HUES48 (cell line): ENCODE measurements around the gene FBXL7.

Source experiments
- H3K27ac ChIP-seq: one replicate; pipeline ENCODE4 v1.7.0; 2013; ENCODE audit warnings: low read depth, low read length, inconsistent platforms
- H3K27me3 ChIP-seq: 2 replicates; pipeline ENCODE4 v1.6.1; 2013; ENCODE audit warnings: mild to moderate bottlenecking, low read length; ENCODE audit not compliant: control insufficient read depth, insufficient read depth
- H3K36me3 ChIP-seq: 2 replicates; pipeline ENCODE4 v1.6.1; 2013; ENCODE audit warnings: low read length; ENCODE audit not compliant: control insufficient read depth, insufficient read depth
- H3K4me1 ChIP-seq: 2 replicates; pipeline ENCODE4 v1.6.1; 2013; ENCODE audit warnings: mild to moderate bottlenecking, low read length; ENCODE audit not compliant: control insufficient read depth, insufficient read depth
- H3K4me3 ChIP-seq: 2 replicates; pipeline ENCODE4 v1.5.1; 2013; ENCODE audit warnings: mild to moderate bottlenecking, low read depth, low read length
- H3K9ac ChIP-seq: 2 replicates; pipeline ENCODE4 v1.6.1; 2013; ENCODE audit warnings: mild to moderate bottlenecking, low read depth, low read length, moderate library complexity
- H3K9me3 ChIP-seq: 2 replicates; pipeline ENCODE4 v1.6.1; 2013; ENCODE audit warnings: low read length; ENCODE audit not compliant: control insufficient read depth, insufficient read depth

Gene FBXL7

GRCh38 chr5:15635289-15635616, 135.3 kb downstream of the FBXL7 start:
- H3K36me3 ChIP-seq = no peaks in the 10 kb centered on the region
- no peaks in the 10 kb centered on the region for H3K27me3 ChIP-seq
- H3K4me1 ChIP-seq = no peaks in the 10 kb centered on the region
- no peak overlapping the region for H3K27ac ChIP-seq
- no peak overlapping the region for H3K9ac ChIP-seq
- H3K4me3 ChIP-seq = no peak overlapping the region
- H3K9me3 ChIP-seq = no peaks in the 10 kb centered on the region

GRCh38 chr5:15637345-15637744, 137.4 kb downstream of the FBXL7 start:
- H3K4me3 ChIP-seq = no peak overlapping the region
- no peaks in the 10 kb centered on the region for H3K36me3 ChIP-seq
- no peak overlapping the region for H3K27ac ChIP-seq
- H3K27me3 ChIP-seq = no peaks in the 10 kb centered on the region
- no peaks in the 10 kb centered on the region for H3K9me3 ChIP-seq
- H3K4me1 ChIP-seq = no peaks in the 10 kb centered on the region
- H3K9ac ChIP-seq = no peak overlapping the region

- H3K36me3 ChIP-seq = no peaks in the 10 kb centered on the region
- no peaks in the 10 kb centered on the region for H3K9me3 ChIP-seq
- H3K9ac ChIP-seq = no peak overlapping the region
- H3K4me1 ChIP-seq = no peaks in the 10 kb centered on the region
- H3K27ac ChIP-seq = no peak overlapping the region
- no peaks in the 10 kb centered on the region for H3K27me3 ChIP-seq
- no peak overlapping the region for H3K4me3 ChIP-seq
Measured at GRCh38 chr5:15637886-15638285, 137.9 kb downstream of the FBXL7 start.

GRCh38 chr5:15638296-15638695, 138.3 kb downstream of the FBXL7 start:
- H3K27ac ChIP-seq = no peak overlapping the region

GRCh38 chr5:15639288-15639687, 139.3 kb downstream of the FBXL7 start:
- Histone ChIP-seq H3K4me1 (peaks cover under 1% of the 10 kb centered on the region; the same call in 1 of the 2 replicates), H3K9ac (no peak overlapping the region), H3K9me3 (no peaks in the 10 kb centered on the region), H3K4me3 (no peak overlapping the region), H3K27ac (no peak overlapping the region), H3K36me3 (no peaks in the 10 kb centered on the region), H3K27me3 (no peaks in the 10 kb centered on the region)

More at GRCh38 chr5:15638296-15638695, 138.3 kb downstream of the FBXL7 start:
- Histone ChIP-seq H3K36me3 (no peaks in the 10 kb centered on the region), H3K4me3 (no peak overlapping the region), H3K27me3 (no peaks in the 10 kb centered on the region), H3K9ac (no peak overlapping the region), H3K4me1 (no peaks in the 10 kb centered on the region), H3K9me3 (no peaks in the 10 kb centered on the region)

GRCh38 chr5:15640116-15640515, 140.1 kb downstream of the FBXL7 start:
- H3K4me3 ChIP-seq = no peak overlapping the region
- H3K4me1 ChIP-seq = peaks cover 9% of the 10 kb centered on the region
- no peaks in the 10 kb centered on the region for H3K36me3 ChIP-seq
- H3K27me3 ChIP-seq = no peaks in the 10 kb centered on the region
- H3K9me3 ChIP-seq = no peaks in the 10 kb centered on the region
- no peak overlapping the region for H3K9ac ChIP-seq
- H3K27ac ChIP-seq = no peak overlapping the region

- no peak overlapping the region for H3K27ac ChIP-seq
- H3K4me3 ChIP-seq = no peak overlapping the region
- H3K27me3 ChIP-seq = no peaks in the 10 kb centered on the region
- H3K4me1 ChIP-seq = peaks cover 25% of the 10 kb centered on the region
- no peaks in the 10 kb centered on the region for H3K9me3 ChIP-seq
- no peak overlapping the region for H3K9ac ChIP-seq
- H3K36me3 ChIP-seq = no peaks in the 10 kb centered on the region
Measured at GRCh38 chr5:15643731-15644130, 143.8 kb downstream of the FBXL7 start.

- peaks cover 25% of the 10 kb centered on the region for H3K4me1 ChIP-seq
- no peaks in the 10 kb centered on the region for H3K9me3 ChIP-seq
- peak overlapping the region; percentile 33; the same call in 1 of the 2 replicates for H3K4me3 ChIP-seq
- peak overlapping the region; percentile 86 for H3K27ac ChIP-seq
- peak overlapping the region; percentile 44; the same call in 1 of the 2 replicates for H3K9ac ChIP-seq
- no peaks in the 10 kb centered on the region for H3K36me3 ChIP-seq
- no peaks in the 10 kb centered on the region for H3K27me3 ChIP-seq
Measured at GRCh38 chr5:15645381-15646160, 145.6 kb downstream of the FBXL7 start.

GRCh38 chr5:15646371-15646770, 146.4 kb downstream of the FBXL7 start:
- no peaks in the 10 kb centered on the region for H3K27me3 ChIP-seq
- H3K4me3 ChIP-seq = no peak overlapping the region
- peaks cover 25% of the 10 kb centered on the region for H3K4me1 ChIP-seq
- no peaks in the 10 kb centered on the region for H3K36me3 ChIP-seq
- no peak overlapping the region for H3K27ac ChIP-seq
- H3K9me3 ChIP-seq = no peaks in the 10 kb centered on the region
- no peak overlapping the region for H3K9ac ChIP-seq

- no peak overlapping the region for H3K9ac ChIP-seq
- no peaks in the 10 kb centered on the region for H3K27me3 ChIP-seq
- no peaks in the 10 kb centered on the region for H3K9me3 ChIP-seq
- H3K27ac ChIP-seq = no peak overlapping the region
- no peaks in the 10 kb centered on the region for H3K36me3 ChIP-seq
- peaks cover 25% of the 10 kb centered on the region for H3K4me1 ChIP-seq
- H3K4me3 ChIP-seq = no peak overlapping the region
Measured at GRCh38 chr5:15647251-15647650, 147.3 kb downstream of the FBXL7 start.

- no peak overlapping the region for H3K4me3 ChIP-seq
Measured at GRCh38 chr5:15650266-15650665, 150.3 kb downstream of the FBXL7 start.

More at GRCh38 chr5:15650266-15650665, 150.3 kb downstream of the FBXL7 start:
- Histone ChIP-seq H3K27me3 (no peaks in the 10 kb centered on the region), H3K27ac (no peak overlapping the region), H3K4me1 (peaks cover 30% of the 10 kb centered on the region), H3K36me3 (no peaks in the 10 kb centered on the region), H3K9ac (no peak overlapping the region), H3K9me3 (no peaks in the 10 kb centered on the region)
